Suprapubic skin (tissue), 4 donors: Measurements from ENCODE around the gene C20orf96. TPM values are rescaled to one million over a fixed set of nuclear protein-coding genes. Genes with fewer than 3 reads are reported as not detected.
A peak's percentile ranks its signal among the peaks of the same experiment; 100 is the strongest.

Experiments
- DNase-seq, 2 donors: peaks; one replicate each; pipeline ENCODE4 v3.0.0-alpha.2; 2019; ENCODE audit warnings: low spot score in 2 of 2
- H3K27ac ChIP-seq: fragments of 200-600 bp; sonication (generic); one replicate; pipeline ENCODE4 v1.5.1; 2019
- H3K27me3 ChIP-seq: fragments of 200-600 bp; sonication (generic); one replicate; pipeline ENCODE4 v1.5.1; 2019
- H3K36me3 ChIP-seq: fragments of 200-600 bp; sonication (generic); one replicate; pipeline ENCODE4 v1.5.1; 2019
- H3K4me1 ChIP-seq: fragments of 200-600 bp; sonication (generic); one replicate; pipeline ENCODE4 v1.5.1; 2019
- H3K4me3 ChIP-seq: fragments of 200-600 bp; sonication (generic); one replicate; pipeline ENCODE4 v1.5.1; 2019; ENCODE audit warnings: mild to moderate bottlenecking
- H3K9me3 ChIP-seq: fragments of 200-600 bp; sonication (generic); one replicate; pipeline ENCODE4 v1.5.1; 2019
- CTCF ChIP-seq, 2 donors: fragments of 200-600 bp in 1 of 2; fragments of 450-650 bp in 1 of 2; sonication (generic) in 1 of 2; IDR thresholded peaks; one replicate each; pipeline ENCODE4 v1.5.1; 2016 to 2019; ENCODE audit warnings: antibody characterized with exemption in 2 of 2, mild to moderate bottlenecking in 1 of 2, moderate library complexity in 1 of 2
- EP300 ChIP-seq: sonication (generic); formaldehyde crosslinking; IDR thresholded peaks from one replicate; pipeline ENCODE4 v1.6.1; 2017; ENCODE audit warnings: antibody characterized with exemption
- POLR2A ChIP-seq, 2 donors: fragments of 450-650 bp; IDR thresholded peaks; one replicate each; pipeline ENCODE4 v1.6.1; 2017; ENCODE audit warnings: antibody characterized with exemption in 2 of 2, mild to moderate bottlenecking in 2 of 2, moderate library complexity in 2 of 2
- POLR2AphosphoS5 ChIP-seq, 3 donors: sonication (generic); formaldehyde crosslinking; IDR thresholded peaks; one replicate each; pipeline ENCODE4 v1.6.1; 2017; ENCODE audit warnings: antibody characterized with exemption in 3 of 3
- WGBS: methylation state at CpG from one replicate; pipeline ENCODE4 v1.1.5; 2018; 5-methylcytosine and 5-hydroxymethylcytosine counted together
- total RNA-seq, 4 donors: library from RNA; depleted of rRNA; stranded (reverse); fragments of >200 nt; gene quantifications; one replicate each; pipeline ENCODE4 v1.1.0, GENCODE V29; 2016

Gene C20orf96
- total RNA-seq, 4 donors from 2014 or later = 0.91 to 5.1 (median 2.0) TPM

DNA sequence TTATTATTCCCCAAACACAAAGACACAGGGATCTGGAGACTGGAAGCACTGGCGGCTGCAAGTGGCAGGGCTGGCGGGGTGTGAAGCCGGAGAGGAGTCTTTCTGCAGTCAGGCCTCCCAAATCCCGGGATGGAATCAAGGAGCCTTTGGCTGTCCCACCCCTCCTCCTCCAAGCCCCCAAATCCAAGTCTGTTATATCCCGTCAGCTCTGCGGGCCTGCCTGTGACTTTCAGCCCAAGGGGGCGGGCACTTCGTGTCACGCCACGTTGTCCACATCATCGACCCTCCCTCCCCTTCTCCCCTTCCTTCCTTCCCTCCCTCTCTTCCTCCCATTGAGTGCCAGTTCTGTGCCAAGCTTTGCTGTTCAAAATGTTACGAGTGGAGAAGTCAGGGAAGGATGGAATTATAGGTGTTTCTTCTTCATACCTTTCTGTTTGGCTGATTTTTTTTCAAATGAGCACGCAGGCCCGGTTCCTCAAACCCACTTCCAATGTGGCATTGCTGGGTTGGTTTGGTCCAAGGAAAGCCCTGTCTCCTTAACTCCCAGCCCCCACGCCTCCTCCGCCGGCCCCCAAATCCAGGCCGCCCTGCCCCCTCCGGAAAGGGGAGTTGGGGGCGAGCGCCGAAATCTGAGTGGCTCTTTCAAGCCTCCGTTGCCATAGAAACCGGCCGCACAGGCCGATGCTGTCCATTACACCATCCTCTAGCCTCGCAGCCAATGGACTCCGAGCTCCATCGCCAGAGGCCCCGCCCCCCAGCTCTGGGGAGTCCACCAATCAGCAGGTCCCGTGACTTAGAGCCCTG, 19.5 kb upstream of the C20orf96 start:
- no peaks in the 10 kb centered on the region for H3K27me3 ChIP-seq
- no peaks in the 10 kb centered on the region for H3K36me3 ChIP-seq
- WGBS = 5% methylated on average over 30 of the region's 31 CpGs
- peak overlapping the region; percentile 68 for H3K27ac ChIP-seq
- DNase-seq = peak; percentile 98
- H3K4me3 ChIP-seq = peak overlapping the region; percentile 44
- no peaks in the 10 kb centered on the region for H3K9me3 ChIP-seq
- TF ChIP-seq EP300 (no peak), CTCF (IDR thresholded peaks at IDR 0.05) (no peak), POLR2A (IDR thresholded peaks at IDR 0.05) (no peak), POLR2AphosphoS5 (IDR thresholded peaks at IDR 0.05) (no peak)
- peaks cover 22% of the 10 kb centered on the region for H3K4me1 ChIP-seq

- Histone ChIP-seq H3K4me3 (peak overlapping the region; percentile 44), H3K4me1 (peaks cover 22% of the 10 kb centered on the region), H3K9me3 (no peaks in the 10 kb centered on the region), H3K27me3 (no peaks in the 10 kb centered on the region), H3K27ac (peak overlapping the region; percentile 68), H3K36me3 (no peaks in the 10 kb centered on the region)
- no peak for DNase-seq
- TF ChIP-seq POLR2AphosphoS5 (IDR thresholded peaks at IDR 0.05) (no peak), POLR2A (IDR thresholded peaks at IDR 0.05) (no peak), EP300 (no peak), CTCF (IDR thresholded peaks at IDR 0.05) (no peak)
- 12% methylated on average over 6 of the region's 6 CpGs for WGBS
These were observed 18.8 kb upstream of the C20orf96 start for GRCh38 chr20:309306-309840.

GRCh38 chr20:308427-309038, 18.0 kb upstream of the C20orf96 start:
- no peak for DNase-seq
- H3K9me3 ChIP-seq = no peaks in the 10 kb centered on the region
- TF ChIP-seq POLR2AphosphoS5 (IDR thresholded peaks at IDR 0.05) (no peak), EP300 (no peak), CTCF (IDR thresholded peaks at IDR 0.05) (no peak), POLR2A (IDR thresholded peaks at IDR 0.05) (no peak)
- H3K4me3 ChIP-seq = no peak overlapping the region
- H3K4me1 ChIP-seq = peaks cover 22% of the 10 kb centered on the region
- no peak overlapping the region for H3K27ac ChIP-seq
- WGBS = 36% methylated on average over 4 of the region's 7 CpGs
- H3K36me3 ChIP-seq = no peaks in the 10 kb centered on the region
- no peaks in the 10 kb centered on the region for H3K27me3 ChIP-seq

DNA sequence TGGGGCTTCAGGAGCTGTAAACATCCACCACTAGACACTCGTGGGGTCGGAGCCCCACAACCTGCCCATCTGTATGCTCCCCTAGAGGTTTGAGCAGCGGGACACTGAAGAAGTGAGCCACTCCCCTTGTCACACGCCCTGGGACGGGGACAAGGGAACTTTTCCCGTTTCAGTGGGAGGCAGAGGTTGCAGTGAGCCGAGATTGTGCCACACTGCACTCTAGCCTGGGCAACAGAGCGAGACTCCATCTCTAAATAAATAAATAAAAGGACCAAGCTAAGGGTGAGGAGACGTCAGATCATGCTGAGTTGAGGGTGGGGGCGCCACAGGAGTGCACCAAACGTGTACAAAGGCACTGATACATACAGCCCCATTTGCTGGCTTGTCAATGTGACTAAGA, 15.2 kb upstream of the C20orf96 start:
- TF ChIP-seq EP300 = no peak
- TF ChIP-seq POLR2A (IDR thresholded peaks at IDR 0.05) = no peak
- TF ChIP-seq CTCF (IDR thresholded peaks at IDR 0.05) = no peak
- TF ChIP-seq POLR2AphosphoS5 (IDR thresholded peaks at IDR 0.05) = no peak
- Histone ChIP-seq H3K4me1 (peaks cover 26% of the 10 kb centered on the region), H3K27me3 (no peaks in the 10 kb centered on the region), H3K9me3 (no peaks in the 10 kb centered on the region), H3K36me3 (no peaks in the 10 kb centered on the region), H3K27ac (no peak overlapping the region), H3K4me3 (no peak overlapping the region)
- no peak for DNase-seq
- WGBS = 75% methylated on average over 11 of the region's 11 CpGs
